ENCODE measurements around the gene TRIM31.
"Not testable (repeated sequence)": the region's sequence is repeated elsewhere in the genome, so short reads cannot be mapped to it uniquely, and the experiment has no call there.

The TRIM31 gene

DNA sequence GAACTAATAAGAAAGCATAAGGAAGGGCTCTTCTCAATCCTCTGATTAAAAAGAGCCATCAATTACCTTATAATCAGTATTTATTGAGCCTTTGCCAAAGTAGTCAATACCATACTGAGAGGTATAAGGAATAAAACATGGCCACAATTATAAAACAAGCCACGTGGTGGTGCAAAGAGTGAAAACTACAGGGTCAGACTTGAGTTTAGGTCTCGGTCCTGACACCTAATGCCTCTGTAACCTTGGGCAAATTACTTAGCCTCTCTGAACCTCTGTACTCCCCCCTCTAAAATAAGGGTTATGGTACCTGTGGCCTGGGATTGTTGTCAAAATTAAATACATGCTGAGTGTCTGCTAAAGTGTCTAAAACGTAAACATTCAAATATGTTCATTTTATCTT, 36.3 kb upstream of the TRIM31 start:
- no peak for DNase-seq

DNA sequence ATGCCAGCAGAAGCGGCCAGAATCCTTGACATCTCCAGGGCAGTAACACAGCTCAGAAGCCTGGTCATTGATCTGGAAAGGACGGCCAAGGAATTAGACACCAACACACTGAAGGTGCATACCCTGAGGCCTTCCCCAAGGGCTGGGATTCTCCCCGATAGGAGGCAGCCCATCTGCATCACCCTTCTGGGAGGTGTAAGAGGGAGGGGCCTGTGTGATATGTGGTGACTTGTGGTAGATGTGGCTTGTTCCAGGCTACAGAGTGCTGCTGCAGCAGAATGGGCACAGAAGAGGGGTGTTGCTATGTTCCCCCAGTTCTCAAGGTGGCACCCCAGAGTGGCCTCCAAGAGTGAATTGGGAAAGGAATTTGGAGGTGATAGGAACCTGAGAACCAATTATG, 34.2 kb upstream of the TRIM31 start:
- no peak for DNase-seq

DNA sequence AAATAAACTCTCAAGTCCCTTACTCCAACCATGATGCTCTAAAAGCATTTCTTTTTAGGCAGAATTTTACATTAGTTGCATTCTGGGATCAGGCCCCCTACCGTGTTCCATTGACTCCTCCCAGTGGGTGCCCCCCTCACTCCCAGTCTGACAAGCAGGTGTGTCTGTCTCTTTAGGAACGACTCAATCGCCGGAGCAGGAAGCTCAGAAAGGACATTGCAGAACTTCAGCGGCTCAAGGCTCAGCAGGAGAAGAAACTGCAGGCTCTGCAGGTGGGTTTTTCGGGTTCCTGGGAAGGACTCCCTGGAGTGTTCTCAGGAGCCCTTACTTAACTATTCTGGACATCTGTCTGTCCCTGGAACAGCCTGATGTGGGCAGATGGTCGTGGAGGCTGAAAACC, 32.9 kb upstream of the TRIM31 start:
- DNase-seq = no peak

DNA sequence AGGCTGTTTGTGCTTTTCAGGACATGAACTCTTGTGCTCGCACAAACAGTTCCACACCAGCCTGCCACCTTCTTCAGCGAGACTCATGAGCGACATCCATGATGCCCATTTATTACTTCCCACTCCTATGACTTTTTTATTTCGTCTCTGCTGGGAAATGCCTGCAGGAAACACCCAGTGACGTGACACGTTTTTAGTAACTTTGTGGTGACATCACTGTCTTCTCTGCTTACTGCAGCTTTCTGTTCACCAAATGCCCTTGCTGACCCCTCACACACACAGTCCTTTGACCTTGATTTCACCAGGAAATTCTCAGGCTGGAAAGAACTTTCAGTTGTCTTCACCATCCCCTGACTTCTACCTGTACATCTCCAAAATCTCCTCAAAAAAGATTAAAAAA, 31.9 kb upstream of the TRIM31 start:
- no peak for DNase-seq

DNA sequence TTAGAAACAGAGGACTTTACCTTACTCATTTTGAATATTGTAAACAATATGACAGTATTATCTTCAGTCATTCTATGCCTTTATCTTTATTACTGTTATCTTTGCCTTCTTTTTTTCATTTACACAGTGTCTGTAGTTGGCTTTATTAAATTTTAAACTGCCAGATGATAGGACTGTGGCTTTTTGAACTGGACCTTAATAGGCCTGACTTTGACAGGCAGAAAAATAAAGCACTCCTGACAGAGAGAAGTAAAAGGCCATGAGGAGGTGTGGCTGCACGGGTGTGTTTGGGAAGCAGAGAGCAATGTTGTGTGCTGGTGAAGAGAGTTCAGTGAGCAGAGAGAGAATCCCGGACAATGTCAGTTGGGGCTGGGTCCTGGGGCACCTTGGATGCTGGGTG, 30.9 kb upstream of the TRIM31 start:
- no peak for DNase-seq

DNA sequence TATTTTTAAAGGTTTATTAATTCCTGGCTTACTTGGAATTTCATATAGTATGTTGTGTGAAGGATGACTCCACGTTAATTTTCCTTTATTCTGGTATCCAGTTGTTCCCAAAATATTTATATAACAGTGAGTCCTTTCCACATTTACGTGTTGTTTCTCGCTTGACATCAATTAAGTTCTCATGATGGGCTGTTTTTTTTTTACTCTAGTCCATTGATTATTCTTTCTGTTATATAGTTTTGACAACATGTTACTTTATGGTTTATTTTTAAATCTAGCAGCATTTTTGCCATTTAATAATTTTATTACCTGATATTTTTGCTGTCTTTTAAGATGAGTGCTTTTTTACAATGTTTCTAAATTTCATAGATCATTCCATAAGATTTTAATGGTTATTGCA, 29.8 kb upstream of the TRIM31 start:
- DNase-seq = no peak

DNA sequence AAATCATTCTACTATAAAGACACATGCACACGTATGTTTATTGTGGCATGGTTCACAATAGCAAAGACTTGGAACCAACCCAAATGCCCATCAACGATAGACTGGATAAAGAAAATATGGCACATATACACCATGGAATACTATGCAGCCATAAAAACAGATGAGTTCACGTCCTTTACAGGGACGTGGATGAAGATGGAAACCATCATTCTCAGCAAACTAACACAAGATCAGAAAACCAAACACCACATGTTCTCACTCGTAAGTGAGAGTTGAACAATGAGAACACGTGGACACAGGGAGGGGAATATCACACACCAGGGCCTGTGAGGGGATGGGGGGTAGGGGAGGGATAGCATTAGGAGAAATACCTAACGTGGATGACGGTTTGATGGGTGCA, 27.4 kb upstream of the TRIM31 start:
- not testable (repeated sequence) for DNase-seq

DNA sequence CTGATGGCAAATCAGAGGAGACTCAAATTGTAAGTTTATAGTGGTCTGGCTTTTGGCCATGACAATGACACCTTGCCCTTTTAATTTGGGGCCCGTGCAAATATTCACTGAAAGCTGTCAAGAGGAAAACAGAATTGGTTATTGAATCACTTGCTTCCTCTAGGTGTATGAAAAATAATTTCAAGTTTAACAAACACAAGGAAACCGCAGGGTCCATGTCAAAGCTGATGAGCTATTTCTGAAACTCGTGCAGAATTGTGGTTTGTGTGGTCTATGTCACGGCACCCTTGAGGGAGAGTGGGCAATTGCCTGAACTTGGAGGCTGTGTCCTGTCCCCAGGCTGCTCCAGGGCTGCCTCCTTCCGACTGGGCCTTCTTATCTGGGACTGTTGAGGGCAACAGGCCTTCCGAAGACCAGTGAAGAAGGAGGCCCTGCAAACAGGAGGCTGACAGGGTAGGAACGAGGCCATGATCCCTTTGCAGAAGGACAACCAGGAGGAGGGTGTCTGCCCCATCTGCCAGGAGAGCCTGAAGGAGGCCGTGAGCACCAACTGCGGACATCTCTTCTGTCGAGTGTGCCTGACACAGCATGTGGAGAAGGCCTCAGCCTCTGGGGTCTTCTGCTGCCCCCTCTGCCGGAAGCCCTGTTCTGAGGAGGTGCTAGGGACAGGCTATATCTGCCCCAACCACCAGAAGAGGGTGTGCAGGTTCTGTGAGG, 23.8 kb upstream of the TRIM31 start:
- DNase-seq = no peak

DNA sequence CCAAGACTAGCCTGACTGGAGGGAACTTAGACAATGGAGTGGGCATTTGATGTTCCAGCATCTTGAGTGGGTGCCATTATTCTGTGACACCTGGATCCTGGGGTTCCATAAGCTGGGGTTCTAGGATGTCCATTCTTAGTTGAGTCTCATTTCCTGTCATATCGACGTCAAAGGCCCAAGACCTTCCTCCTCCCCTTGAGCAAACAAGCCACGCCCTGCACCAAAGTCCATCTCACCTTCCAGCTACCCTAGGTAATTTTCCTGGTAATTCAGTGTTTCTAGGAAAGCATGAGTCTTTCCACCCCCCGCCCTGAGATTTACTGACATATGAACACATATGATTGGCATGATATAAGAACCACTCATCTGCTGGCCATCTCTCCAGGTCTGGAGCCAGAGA, 22.9 kb upstream of the TRIM31 start, which contains the start of gene TRIM40:
TSS of gene TRIM40 (plus strand) at position 384 of the 400 bp plus-strand sequence. CDS start 897 bp downstream, outside the sequence.
- DNase-seq = no peak

DNA sequence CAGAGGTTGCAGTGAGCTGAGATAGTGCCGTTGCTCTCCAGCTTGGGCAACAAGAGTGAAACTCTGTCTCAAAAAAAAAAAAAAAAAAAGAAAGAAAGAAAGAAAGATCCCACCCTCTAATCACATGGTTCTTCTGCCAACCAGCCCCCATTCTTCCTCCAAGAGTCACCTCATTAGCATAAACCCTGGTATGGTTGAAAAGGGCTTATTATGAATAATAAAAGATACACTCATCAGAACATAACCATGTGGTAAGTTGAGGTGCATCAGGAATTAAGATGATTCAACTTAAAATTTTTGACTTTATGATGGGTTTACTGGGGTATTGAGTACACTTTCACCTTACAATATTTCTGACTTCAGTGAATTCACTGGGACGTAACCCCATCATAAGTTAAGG, 22.3 kb upstream of the TRIM31 start:
- peak; percentile 10 for DNase-seq

DNA sequence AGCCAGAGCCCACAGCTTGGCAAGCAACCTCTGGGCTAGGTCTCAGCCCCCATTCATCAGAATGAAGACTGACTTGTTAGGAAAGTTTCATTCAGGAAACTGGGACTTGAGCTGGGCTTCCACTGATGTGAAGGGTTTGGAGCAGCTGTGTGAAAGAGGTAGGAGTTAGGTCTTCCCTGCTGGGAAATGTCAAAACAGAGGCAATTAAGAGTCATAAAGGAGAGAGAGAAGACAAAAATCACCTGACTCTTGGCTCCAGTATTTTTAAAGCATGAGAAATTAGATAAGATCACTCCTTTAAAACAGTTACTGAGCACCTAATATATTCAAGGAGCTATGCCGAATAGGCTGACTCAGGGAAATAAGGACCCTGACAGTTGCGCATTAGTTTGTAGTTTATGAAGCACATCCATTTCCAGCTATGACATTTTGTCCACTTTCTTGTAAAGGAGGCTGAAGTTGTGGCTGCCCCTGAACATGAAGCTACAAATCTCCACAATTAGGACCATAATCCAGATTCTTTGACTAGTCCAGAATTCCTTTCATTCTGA, 19.1 kb upstream of the TRIM31 start:
- DNase-seq = no peak

DNA sequence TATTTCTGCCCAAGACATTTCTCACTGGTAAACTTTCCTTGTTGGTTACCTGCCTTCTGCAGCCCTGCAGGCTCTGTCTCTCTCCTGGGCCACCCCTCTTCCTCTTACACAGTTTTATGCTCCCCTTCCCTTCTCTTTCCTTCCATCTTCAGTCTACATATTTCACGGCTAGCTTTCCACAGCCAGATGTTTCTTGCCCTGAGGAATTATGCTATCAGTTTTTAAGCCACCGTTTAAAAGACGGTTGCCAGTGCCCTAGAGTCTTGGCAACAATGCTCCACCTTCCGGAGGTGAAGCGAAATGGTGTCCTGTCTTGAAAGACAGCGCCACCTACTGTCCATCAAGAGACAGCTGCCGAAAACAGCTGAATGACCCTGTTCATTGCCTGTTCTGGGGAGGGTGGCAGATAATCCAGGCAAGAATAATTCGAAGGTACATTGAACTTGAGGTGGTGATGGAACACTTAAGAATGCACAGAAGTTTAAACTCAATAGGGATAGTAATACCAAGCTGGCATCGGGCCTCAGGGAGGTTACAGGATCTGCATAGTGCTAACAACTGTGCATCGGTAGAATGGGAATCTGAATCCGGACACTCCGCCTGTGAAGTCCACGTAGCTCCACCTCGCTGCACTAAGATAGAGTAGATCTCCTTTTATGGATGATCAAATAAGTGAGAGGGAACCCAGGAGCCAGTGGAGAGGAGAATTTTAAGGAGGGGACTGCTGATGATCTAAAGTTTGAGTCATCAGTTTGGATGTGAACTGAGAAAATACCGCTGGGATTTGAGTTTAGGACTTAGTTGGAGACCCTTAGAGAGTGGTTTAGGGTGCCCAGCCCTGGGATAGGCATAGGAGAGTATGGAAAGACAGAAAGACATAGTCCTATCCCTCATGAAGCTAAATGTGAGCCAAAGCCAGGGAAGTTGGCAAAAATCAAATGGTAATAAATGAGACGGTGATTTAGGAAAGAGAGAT, 18.3 kb upstream of the TRIM31 start:
- peak; percentile 80 for DNase-seq

DNA sequence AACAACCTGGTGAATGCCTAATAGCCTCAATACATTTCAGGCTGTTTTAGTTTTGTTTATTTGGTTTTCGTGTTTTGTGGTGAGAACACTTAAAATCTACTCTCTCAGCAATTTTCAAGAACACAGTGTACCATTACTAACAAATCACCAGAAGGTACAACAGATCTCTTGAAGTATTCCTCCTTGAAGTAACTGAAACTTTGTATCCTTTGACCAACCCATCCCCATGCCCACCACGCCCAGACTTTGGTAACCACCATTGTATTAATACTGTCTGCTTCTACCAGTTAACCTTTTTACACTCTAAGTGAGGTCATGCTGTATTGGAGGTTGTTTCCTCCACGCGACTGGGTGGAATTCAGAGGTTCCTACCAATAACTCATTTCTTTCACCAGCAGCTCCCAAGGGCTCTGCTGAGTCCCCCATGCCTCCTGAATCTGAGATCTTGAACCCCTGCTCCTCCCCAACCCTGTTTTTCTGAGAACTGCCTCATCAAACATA, 17.3 kb upstream of the TRIM31 start:
- no peak for DNase-seq

DNA sequence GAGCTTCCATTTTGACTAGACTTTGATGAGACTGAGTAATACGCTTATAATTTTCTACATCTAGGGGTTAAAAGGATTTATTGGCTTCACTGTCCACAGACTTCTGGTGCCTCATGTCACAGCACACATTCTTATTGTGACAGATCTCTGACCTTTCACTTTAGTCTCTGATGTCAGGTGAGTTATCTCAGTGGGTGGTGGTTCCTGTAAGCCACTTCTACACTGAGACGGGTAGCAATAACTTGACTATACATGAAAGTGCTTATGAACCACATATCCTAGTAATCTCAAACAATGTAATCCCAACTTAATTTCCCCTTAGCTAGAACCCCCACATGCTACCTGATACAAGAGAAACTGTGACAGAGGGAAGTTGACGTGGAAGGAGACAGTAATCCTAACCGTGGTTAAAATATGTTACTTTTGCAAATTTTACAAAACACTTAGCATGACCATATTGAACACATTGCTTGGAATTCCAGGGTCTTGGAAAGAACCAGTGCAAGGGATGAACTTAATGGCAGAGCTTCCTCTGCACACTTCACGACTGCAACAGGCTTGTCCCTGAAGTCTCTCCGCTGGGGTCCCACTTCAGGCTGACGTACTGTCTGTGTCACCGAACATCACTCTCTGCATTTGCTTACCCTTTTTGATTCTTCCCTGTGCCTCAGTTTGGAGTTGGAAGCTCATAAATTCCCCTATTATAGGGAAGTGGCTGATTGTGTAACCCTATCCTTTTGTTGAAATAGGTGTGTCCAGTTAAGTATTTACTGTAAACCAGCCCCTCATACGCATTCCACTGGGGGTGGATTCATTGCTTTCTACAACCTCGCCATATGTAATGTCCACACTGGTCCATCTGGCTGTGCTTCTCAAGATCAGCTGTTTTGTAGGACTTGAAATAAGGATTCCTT, 16.6 kb upstream of the TRIM31 start:
- DNase-seq = no peak

DNA sequence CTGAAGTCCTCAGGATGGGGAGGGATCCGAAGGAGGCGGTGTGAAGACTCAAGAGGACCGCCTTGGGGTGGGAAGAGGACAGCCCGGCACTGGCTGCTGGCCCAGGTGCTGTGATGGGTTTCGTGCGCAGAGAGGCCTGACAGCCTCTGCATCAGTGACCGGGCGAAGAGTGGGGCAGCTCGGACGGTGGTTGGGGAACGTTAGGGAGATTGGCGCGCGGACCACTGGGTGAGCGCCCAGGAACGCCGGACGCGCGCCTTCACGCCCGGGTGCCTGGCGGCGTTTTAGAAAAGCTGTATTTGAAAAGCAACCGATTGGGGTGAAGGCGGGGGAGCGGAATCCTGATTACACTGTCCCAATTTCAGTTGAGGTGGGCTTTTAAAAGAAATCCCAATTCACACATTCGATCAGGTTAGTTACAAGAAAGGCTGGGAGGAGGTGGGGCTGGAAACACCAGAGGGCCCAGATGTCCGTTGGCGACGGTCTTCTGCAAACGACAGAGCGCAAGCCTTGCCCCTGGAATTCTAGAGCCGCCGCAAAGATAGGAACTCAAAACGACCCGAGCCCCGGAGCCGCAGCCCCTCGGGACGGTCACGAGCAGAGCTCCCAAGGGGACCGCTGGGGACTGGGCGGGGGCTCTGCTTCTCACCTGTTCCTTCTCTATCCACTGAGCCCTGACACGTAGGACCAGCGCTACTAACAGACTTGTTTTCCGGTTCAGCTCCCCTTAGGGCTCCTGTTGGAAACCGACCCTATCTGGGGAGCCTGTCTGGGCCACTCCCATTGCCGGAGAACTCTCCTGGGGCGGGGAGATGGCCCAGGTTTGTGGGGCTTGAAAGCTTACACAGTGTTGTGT, 14.6 kb upstream of the TRIM31 start:
- no peak for DNase-seq

DNA sequence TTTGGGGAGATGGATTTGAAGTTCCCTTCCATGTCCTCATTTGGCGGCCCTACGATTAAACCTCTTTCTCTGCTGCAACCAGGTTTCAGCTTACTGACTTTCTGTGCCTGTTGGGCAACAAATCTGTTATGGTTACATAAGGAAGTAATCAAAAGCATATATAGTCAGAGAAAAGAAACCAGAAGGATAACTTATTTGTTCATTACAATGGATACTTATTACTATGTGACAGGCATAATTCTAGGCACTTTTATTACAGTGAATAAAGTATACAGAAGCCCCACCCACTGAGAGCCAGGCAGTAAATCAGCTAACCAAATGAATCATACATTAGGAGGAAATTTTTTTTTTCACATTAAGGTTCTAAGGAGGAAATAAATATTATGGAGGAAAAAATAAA, 9.6 kb upstream of the TRIM31 start:
- DNase-seq = no peak

DNA sequence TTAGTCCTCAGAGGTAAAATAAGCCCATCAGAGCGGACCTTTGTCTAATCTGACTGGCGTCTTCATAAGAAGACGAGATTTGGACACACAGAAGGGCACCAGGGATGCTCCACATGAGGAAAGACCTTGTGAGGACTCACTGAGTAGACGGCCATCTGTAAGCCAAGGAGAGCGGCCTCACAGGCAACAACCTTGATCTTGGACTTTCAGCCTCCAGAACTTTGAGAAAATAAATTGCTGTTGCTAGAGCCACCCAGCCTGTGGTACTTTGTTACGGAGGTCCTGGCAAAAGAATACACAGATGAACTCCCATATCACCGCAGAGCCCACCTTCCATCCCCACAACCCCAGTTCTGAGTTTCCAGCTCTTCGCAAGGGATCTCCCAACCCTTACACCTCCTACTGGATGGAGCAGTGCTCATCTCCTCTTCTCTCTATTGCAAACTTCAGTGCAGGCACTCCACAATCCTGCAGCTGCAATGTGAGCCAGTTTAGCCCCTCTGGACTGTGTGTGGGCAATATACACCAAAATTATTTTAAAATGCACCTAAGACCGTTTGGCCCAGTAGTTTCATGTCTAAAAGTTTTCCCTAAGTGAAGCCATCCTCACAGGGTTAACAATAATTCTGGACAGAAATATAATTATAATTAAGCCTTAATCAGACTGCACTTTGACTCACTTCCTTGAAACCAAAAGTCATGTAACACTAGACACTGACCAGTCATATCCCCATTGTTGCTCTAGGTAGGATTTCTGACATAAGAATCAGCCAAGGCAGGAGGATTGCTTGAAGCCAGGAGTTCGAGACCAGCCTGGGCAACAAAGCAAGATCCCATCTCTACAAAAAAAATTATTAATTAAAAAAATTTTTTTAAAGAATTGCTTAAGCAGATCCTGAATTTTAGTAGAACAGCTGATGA, 8.8 kb upstream of the TRIM31 start:
- DNase-seq = no peak

DNA sequence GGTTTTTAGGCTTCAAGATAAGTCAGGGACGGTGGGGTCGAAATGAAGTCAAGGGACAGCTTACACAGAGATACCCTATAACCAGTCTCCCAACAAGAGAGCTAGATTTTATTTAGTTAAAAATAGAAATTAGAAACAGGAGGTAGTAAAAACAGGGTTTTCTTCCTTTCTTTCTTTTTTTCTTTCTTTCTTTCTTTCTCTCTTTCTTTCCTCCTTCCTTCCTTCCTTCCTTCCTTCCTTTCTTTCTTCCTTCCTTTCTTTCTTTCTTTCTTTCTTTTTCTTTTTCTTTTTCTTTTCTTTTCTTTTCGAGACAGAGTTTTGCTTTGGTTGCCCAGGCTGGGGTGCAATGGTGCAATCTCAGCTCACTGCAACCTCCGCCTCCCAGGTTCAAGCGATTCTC, 5.8 kb upstream of the TRIM31 start:
- not testable (repeated sequence) for DNase-seq

DNA sequence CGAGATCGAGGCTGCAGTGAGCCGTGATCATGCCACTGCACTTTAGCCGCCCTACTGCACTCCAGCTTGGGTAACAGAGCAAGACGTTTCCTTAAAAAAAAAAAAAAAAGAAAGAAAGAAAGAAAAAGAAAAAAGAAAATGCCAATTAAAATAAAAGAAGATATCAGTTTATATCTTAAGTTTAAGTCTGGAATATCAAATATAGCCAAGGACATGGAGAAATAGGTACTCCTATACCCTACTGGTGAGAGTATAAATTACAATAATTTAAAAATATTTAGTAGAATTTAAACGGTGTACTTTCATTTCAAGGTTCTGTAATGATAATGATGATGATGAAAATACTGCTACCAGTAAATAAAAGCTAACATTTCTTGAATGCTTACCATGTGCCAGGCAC, 3.8 kb upstream of the TRIM31 start:
- DNase-seq = no peak

DNA sequence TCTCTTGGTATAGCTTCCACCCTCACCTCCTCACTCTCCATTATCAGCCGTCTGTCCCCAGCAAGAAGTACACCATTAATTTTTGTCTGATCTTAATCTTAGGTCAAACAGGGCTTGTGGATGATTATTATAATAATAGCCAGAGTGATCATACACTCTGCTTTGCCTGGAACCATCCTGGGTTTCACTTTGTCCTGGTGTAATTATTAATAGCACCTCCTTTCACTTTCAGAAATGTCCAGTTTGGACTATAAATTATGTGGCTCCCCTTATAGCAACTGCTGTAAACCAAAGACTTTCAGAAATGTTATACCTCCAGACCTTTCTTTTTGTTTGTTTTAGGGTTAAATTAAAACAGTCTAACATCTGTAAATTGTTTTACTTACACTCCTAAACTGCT, 951 bp upstream of the TRIM31 start:
- no peak for DNase-seq

Data from fibroblast of skin of right biceps (primary cell).